HepG2 (cell line): Measurements from ENCODE around the gene SYNDIG1. TPM values are rescaled to one million over a fixed set of nuclear protein-coding genes. Genes with fewer than 3 reads are reported as not detected.

Experiments
- ATAC-seq: fragments of 200-7000 bp; cut with Tn5 transposase; 3 replicates; pipeline ENCODE4 v1.9.1; 2020; ENCODE audit warnings: mild to moderate bottlenecking, moderate library complexity
- BruUV-seq: library from RNA; stranded (reverse); fragments of 400-500 nt; replicated peaks from 2 replicates; lab custom pipeline; 2021; lab: Mats Ljungman, UMichigan
- CTCF ChIA-PET: fragments of 300-600 bp; formaldehyde crosslinking; extraction: SDS; loops from one replicate; lab custom pipeline; 2021; ENCODE audit warnings: low total read pairs, inconsistent platforms, low intra/inter-chr PET ratio; lab: Yijun Ruan, JAX
- POLR2A ChIA-PET: fragments of 350-600 bp; sonication (Branson Sonifier 250); formaldehyde crosslinking; loops from one replicate; lab custom pipeline; 2020; ENCODE audit warnings: antibody characterized with exemption, inconsistent platforms; lab: Yijun Ruan, JAX
- DNase-seq: peaks from one replicate; pipeline ENCODE4 v3.0.0-alpha.2; 2015; ENCODE audit warnings: low spot score
- FAIRE-seq: peaks from 3 replicates; lab custom pipeline; 2011; peaks lifted over from hg19 to GRCh38; lab: Jason Lieb, UNC
- H2AFZ ChIP-seq: one replicate; pipeline ENCODE4 v1.6.1; 2011; ENCODE audit warnings: low read length, inconsistent platforms
- H3K27ac ChIP-seq: fragments of 300-600 bp; 3 replicates; pipeline ENCODE4 v1.8.0; 2011; ENCODE audit warnings: mixed run types, mild to moderate bottlenecking, mixed read lengths, low read length, inconsistent platforms; ENCODE audit not compliant: insufficient read depth; ENCODE audit errors: extremely low read length
- H3K27me3 ChIP-seq, 2 experiments: fragments of 200-600 bp in 1 of 2; 2 replicates in 1 of 2; 3 replicates in 1 of 2; pipeline versions ENCODE4 v1.6.0 to v1.8.0; 2011; ENCODE audit warnings: low read length in 2 of 2, mild to moderate bottlenecking in 2 of 2, moderate library complexity in 2 of 2, inconsistent platforms in 1 of 2; ENCODE audit not compliant: insufficient read depth in 2 of 2, control insufficient read depth in 1 of 2
- H3K36me3 ChIP-seq, 2 experiments: fragments of 200-600 bp in 1 of 2; replicated peaks in 1 of 2; 2 replicates in 1 of 2; 3 replicates in 1 of 2; pipeline versions ENCODE4 v1.5.1 to v1.8.0; 2011; ENCODE audit warnings: low read length in 2 of 2, inconsistent platforms in 1 of 2; ENCODE audit not compliant: insufficient read depth in 2 of 2, control insufficient read depth in 1 of 2
- H3K4me1 ChIP-seq: 2 replicates; pipeline ENCODE4 v1.5.1; 2012; ENCODE audit warnings: low read length, inconsistent platforms; ENCODE audit not compliant: insufficient read depth
- H3K4me2 ChIP-seq: 2 replicates; pipeline ENCODE4 v1.6.0; 2011; ENCODE audit warnings: low read depth, low read length, inconsistent platforms
- H3K4me3 ChIP-seq, 3 experiments: fragments of 200-600 bp in 1 of 3; sonication (generic), shearing (Covaris generic) in 1 of 3; replicated peaks in 1 of 3; 2 replicates each; pipeline ENCODE4 v1.5.1; 2011 to 2016; ENCODE audit warnings: low read length in 3 of 3, inconsistent platforms in 2 of 3, low read depth in 2 of 3, mild to moderate bottlenecking in 2 of 3, control low read depth in 1 of 3, mixed read lengths in 1 of 3; ENCODE audit not compliant: insufficient read depth in 1 of 3
- H3K79me2 ChIP-seq: one replicate; pipeline ENCODE4 v1.6.1; 2011; ENCODE audit warnings: low read length, inconsistent platforms; ENCODE audit not compliant: insufficient read depth
- H3K9ac ChIP-seq: 2 replicates; pipeline ENCODE4 v1.6.0; 2011; ENCODE audit warnings: mild to moderate bottlenecking, low read depth, low read length, inconsistent platforms; ENCODE audit not compliant: insufficient read depth
- H3K9me3 ChIP-seq: 2 replicates; pipeline ENCODE4 v1.5.1; 2012; ENCODE audit warnings: mild to moderate bottlenecking, low read length
- H4K20me1 ChIP-seq: 2 replicates; pipeline ENCODE4 v1.6.0; 2011; ENCODE audit warnings: inconsistent platforms, mild to moderate bottlenecking, low read length, moderate library complexity; ENCODE audit not compliant: insufficient read depth
- ELK4 ChIP-seq: sonication (generic); formaldehyde crosslinking; IDR thresholded peaks from 2 replicates; pipeline ENCODE4 v1.9.0; 2021; ENCODE audit warnings: missing genetic modification reagents, borderline replicate concordance
- GPBP1L1 ChIP-seq: sonication (generic); formaldehyde crosslinking; IDR thresholded peaks from 2 replicates; pipeline ENCODE4 v1.5.0; 2020; ENCODE audit warnings: mild to moderate bottlenecking, missing genetic modification reagents
- GZF1 ChIP-seq: sonication (generic); formaldehyde crosslinking; IDR thresholded peaks from 2 replicates; pipeline ENCODE4 v1.5.1; 2020; ENCODE audit warnings: mild to moderate bottlenecking, missing genetic modification reagents
- HNF4G ChIP-seq, 2 experiments: sonication (generic) in 1 of 2; formaldehyde crosslinking in 1 of 2; IDR thresholded peaks; 2 replicates each; pipeline versions ENCODE4 v1.4.0 to v1.6.1; 2011 to 2020; ENCODE audit warnings: borderline replicate concordance in 2 of 2, low read depth in 2 of 2, mild to moderate bottlenecking in 2 of 2, low read length in 1 of 2, missing genetic modification reagents in 1 of 2, moderate library complexity in 1 of 2
- MED13 ChIP-seq: sonication (generic); formaldehyde crosslinking; IDR thresholded peaks from 2 replicates; pipeline ENCODE4 v1.5.0; 2020; ENCODE audit warnings: missing genetic modification reagents
- MTA3 ChIP-seq: sonication (generic); formaldehyde crosslinking; IDR thresholded peaks from 2 replicates; pipeline ENCODE4 v1.4.0; 2020; ENCODE audit warnings: missing genetic modification reagents
- NFRKB ChIP-seq: fragments of 450-650 bp; IDR thresholded peaks from 2 replicates; pipeline ENCODE4 v1.6.1; 2017
- NR3C1 ChIP-seq: sonication (generic); formaldehyde crosslinking; IDR thresholded peaks from 2 replicates; pipeline ENCODE4 v1.4.0; 2020; ENCODE audit warnings: missing genetic modification reagents
- POLR2AphosphoS5 ChIP-seq: IDR thresholded peaks from 2 replicates; pipeline ENCODE4 v1.6.1; 2012; ENCODE audit warnings: low read depth, low read length
- RARA ChIP-seq: IDR thresholded peaks from 2 replicates; pipeline ENCODE4 v1.6.1; 2016; ENCODE audit warnings: missing genetic modification reagents, missing compliant biosample characterization
- RBM39 ChIP-seq: fragments of 200-400 bp; formaldehyde crosslinking; IDR thresholded peaks from one replicate; pipeline ENCODE4 v1.6.1; 2018; ENCODE audit warnings: antibody characterized with exemption, mild to moderate bottlenecking, low read depth, low read length; ENCODE audit not compliant: poor library complexity, severe bottlenecking
- TERF1 ChIP-seq: sonication (generic); formaldehyde crosslinking; IDR thresholded peaks from 2 replicates; pipeline ENCODE4 v1.8.0; 2022; ENCODE audit warnings: mild to moderate bottlenecking, missing genetic modification reagents, moderate library complexity
- TOE1 ChIP-seq: sonication (generic); formaldehyde crosslinking; IDR thresholded peaks from 2 replicates; pipeline ENCODE4 v1.4.0; 2020; ENCODE audit warnings: mild to moderate bottlenecking, missing genetic modification reagents
- ZNF570 ChIP-seq: sonication (generic); formaldehyde crosslinking; IDR thresholded peaks from 2 replicates; pipeline ENCODE4 v1.4.0; 2020; ENCODE audit warnings: mild to moderate bottlenecking, missing genetic modification reagents, borderline replicate concordance
- WGBS: methylation state at CpG from one replicate; pipeline ENCODE4 v1.1.6; 2017; ENCODE audit warnings: low lambda C conversion rate; 5-methylcytosine and 5-hydroxymethylcytosine counted together
- in situ Hi-C: cut with HindIII; loops from 2 replicates; pipeline ENCODE4 v1.10.0; 2017; ENCODE audit warnings: low pct_unique_long_range_greater_than_20kb; ENCODE audit not compliant: extremely low pct_ligation_motif_present
- intact Hi-C: fragments of 100-400 bp; cut with micrococcal nuclease; formaldehyde crosslinking; loops from one replicate; pipeline ENCODE4 v1.10.0; 2022; ENCODE audit not compliant: unreplicated experiment
- polyA plus RNA-seq, 8 experiments: library from polyadenylated mRNA; depleted of rRNA in 3 of 8; stranded (reverse) in 7 of 8; unstranded in 1 of 8; fragments of >200 nt; fragmentation: Illumina TruSeq in 4 of 8; extraction: Trizol in 4 of 8; gene quantifications; 2 replicates each; pipeline versions ENCODE4 v1.2.1 to v1.2.3, GENCODE V29; 2011 to 2016; ENCODE audit warnings: low read depth in 4 of 8, missing spikeins in 1 of 8, mixed read lengths in 1 of 8; ENCODE audit not compliant: insufficient read depth in 1 of 8
- total RNA-seq, 5 experiments: library from RNA; depleted of rRNA; stranded (reverse); fragments of >200 nt; fragmentation: Illumina TruSeq; extraction: Trizol; gene quantifications; 2 replicates each; pipeline ENCODE4 v1.2.3, GENCODE V29; 2016; ENCODE audit warnings: low read depth in 1 of 5
- TF ChIP-seq, protein P1 (sequence below): sonication (generic); formaldehyde crosslinking; IDR thresholded peaks from 2 replicates; pipeline ENCODE4 v1.8.1; 2023; ENCODE audit warnings: mild to moderate bottlenecking, missing genetic modification reagents
- TF ChIP-seq, protein P2 (sequence below): sonication (generic); formaldehyde crosslinking; IDR thresholded peaks from 2 replicates; pipeline ENCODE4 v1.8.1; 2023; ENCODE audit warnings: mild to moderate bottlenecking, missing genetic modification reagents, borderline replicate concordance

The SYNDIG1 gene
- total and polyA plus RNA-seq, 2 of the 13 experiments (the other 11 are each of a cell fraction or from before 2014, with no cell fraction given): not detected

- TF ChIP-seq, protein P1, sequence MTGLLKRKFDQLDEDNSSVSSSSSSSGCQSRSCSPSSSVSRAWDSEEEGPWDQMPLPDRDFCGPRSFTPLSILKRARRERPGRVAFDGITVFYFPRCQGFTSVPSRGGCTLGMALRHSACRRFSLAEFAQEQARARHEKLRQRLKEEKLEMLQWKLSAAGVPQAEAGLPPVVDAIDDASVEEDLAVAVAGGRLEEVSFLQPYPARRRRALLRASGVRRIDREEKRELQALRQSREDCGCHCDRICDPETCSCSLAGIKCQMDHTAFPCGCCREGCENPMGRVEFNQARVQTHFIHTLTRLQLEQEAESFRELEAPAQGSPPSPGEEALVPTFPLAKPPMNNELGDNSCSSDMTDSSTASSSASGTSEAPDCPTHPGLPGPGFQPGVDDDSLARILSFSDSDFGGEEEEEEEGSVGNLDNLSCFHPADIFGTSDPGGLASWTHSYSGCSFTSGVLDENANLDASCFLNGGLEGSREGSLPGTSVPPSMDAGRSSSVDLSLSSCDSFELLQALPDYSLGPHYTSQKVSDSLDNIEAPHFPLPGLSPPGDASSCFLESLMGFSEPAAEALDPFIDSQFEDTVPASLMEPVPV (CRISPR knock-in tag): no peak
- TF ChIP-seq NFRKB (no peak), HNF4G (IDR thresholded peaks at IDR 0.05; ENCODE audit: borderline replicate concordance, low read depth, low read length) (no peak), HNF4G (CRISPR knock-in tag; IDR thresholded peaks at IDR 0.05; ENCODE audit: borderline replicate concordance, low read depth) (no peak), GZF1 (CRISPR knock-in tag) (no peak), MTA3 (CRISPR knock-in tag) (no peak), TOE1 (CRISPR knock-in tag) (no peak), ELK4 (CRISPR knock-in tag) (no peak), ZNF570 (no peak)
- TF ChIP-seq, protein P2, sequence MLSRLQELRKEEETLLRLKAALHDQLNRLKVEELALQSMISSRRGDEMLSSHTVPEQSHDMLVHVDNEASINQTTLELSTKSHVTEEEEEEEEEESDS (CRISPR knock-in tag): no peak
Measured at GRCh38 chr20:24452498-24453127, 16.8 kb upstream of the SYNDIG1 start (continued).

- WGBS: 7% methylated on average over 2 of the region's 2 CpGs
- CTCF ChIA-PET: no interaction called here
Measured at GRCh38 chr20:24453869-24454268, 15.6 kb upstream of the SYNDIG1 start.

More at GRCh38 chr20:24453869-24454268, 15.6 kb upstream of the SYNDIG1 start:
- POLR2A ChIA-PET: no interaction called here
- Histone ChIP-seq H3K9ac (no peak overlapping the region), H3K27ac (no peak overlapping the region), H3K27me3 (peaks cover 0 to 5% of the 10 kb centered on the region in 2 experiments; a peak in 1 of 5 replicates)
- DNase-seq (no peak), FAIRE-seq (no peak)
- in situ Hi-C loops (no loop called here), intact Hi-C loops (no loop called here)
- no TSS peak for BruUV-seq
- TF ChIP-seq POLR2AphosphoS5: no peak
- TF ChIP-seq GPBP1L1 (CRISPR knock-in tag): no peak
- no peak for TF ChIP-seq RBM39
- TF ChIP-seq NR3C1 (CRISPR knock-in tag): no peak
- no peak for TF ChIP-seq MED13 (CRISPR knock-in tag)
- no peak for TF ChIP-seq RARA (CRISPR knock-in tag)
- TF ChIP-seq TERF1 (CRISPR knock-in tag): no peak
- TF ChIP-seq, all 625 proteins: peak for 0
- H3K79me2 ChIP-seq: no peaks in the 10 kb centered on the region
- H4K20me1 ChIP-seq: no peaks in the 10 kb centered on the region
- no peaks in the 10 kb centered on the region for H3K4me1 ChIP-seq
- no peaks in the 10 kb centered on the region for H3K36me3 ChIP-seq
- H3K9me3 ChIP-seq: no peaks in the 10 kb centered on the region
- no peak for ATAC-seq
- H2AFZ ChIP-seq: no peak overlapping the region
- H3K4me3 ChIP-seq: no peak overlapping the region
- H3K4me2 ChIP-seq: no peak overlapping the region
